H1 (cell line): ENCODE results near the gene OR56A4. TPM values are rescaled to one million over a fixed set of nuclear protein-coding genes. Genes with fewer than 3 reads are reported as not detected.

Experiments used
- PHF8 ChIP-seq: fragments of 200-600 bp; sonication (generic); conservative IDR thresholded peaks from 2 replicates; pipeline ENCODE4 v1.7.1; 2012; ENCODE audit warnings: low read depth, mild to moderate bottlenecking, inconsistent platforms, low read length, moderate library complexity
- TBP ChIP-seq: IDR thresholded peaks from 2 replicates; pipeline ENCODE4 v1.6.1; 2011; ENCODE audit warnings: low read depth, low read length, improper control_type of control experiment
- polyA plus RNA-seq, 7 experiments: library from polyadenylated mRNA; depleted of rRNA in 3 of 7; stranded (reverse) in 5 of 7; unstranded in 2 of 7; fragments of >200 nt in 5 of 7; fragments of 200-250 nt in 2 of 7; gene quantifications; 1 replicate in 5 of 7; 2 replicates in 1 of 7; 4 replicates in 1 of 7; pipeline versions ENCODE4 v1.2.1 to v1.2.3, GENCODE V29; 2011 to 2013; ENCODE audit warnings: missing spikeins in 2 of 7, mixed read lengths in 2 of 7
- total RNA-seq: library from RNA; stranded (reverse); fragmentation: NEBNext Ultra II Directional; extraction: Animal tissue kit (Norgen Biotek cat#: 25700); gene quantifications from 2 replicates; pipeline ENCODE4 v1.2.1, GENCODE V29; 2021

The OR56A4 gene
- total and polyA plus RNA-seq, 2 of the 8 experiments (the other 6 are each of a cell fraction or from before 2014, with no cell fraction given), result 0.15 TPM; not detected in 1

- TF ChIP-seq PHF8 (no peak), TBP (no peak)
Measured at GRCh38 chr11:5973530-5973929, 33.2 kb downstream of the OR56A4 start (continued).
